HG02852 (cell line): ENCODE measurements around the gene ZMYND19.
"Not testable (repeated sequence)": the region's sequence is repeated elsewhere in the genome, so short reads cannot be mapped to it uniquely, and the experiment has no call there.

Experiments
- ATAC-seq: cut with Tn5 transposase; IDR thresholded peaks from one replicate; pipeline ENCODE4 v1.9.1; 2021; ENCODE audit warnings: mild to moderate bottlenecking, moderate library complexity; ENCODE audit not compliant: unreplicated experiment

Gene ZMYND19

GRCh38 chr9:137614631-137615386 lies 24.5 kb upstream of the ZMYND19 start:
- no peak for ATAC-seq

DNA sequence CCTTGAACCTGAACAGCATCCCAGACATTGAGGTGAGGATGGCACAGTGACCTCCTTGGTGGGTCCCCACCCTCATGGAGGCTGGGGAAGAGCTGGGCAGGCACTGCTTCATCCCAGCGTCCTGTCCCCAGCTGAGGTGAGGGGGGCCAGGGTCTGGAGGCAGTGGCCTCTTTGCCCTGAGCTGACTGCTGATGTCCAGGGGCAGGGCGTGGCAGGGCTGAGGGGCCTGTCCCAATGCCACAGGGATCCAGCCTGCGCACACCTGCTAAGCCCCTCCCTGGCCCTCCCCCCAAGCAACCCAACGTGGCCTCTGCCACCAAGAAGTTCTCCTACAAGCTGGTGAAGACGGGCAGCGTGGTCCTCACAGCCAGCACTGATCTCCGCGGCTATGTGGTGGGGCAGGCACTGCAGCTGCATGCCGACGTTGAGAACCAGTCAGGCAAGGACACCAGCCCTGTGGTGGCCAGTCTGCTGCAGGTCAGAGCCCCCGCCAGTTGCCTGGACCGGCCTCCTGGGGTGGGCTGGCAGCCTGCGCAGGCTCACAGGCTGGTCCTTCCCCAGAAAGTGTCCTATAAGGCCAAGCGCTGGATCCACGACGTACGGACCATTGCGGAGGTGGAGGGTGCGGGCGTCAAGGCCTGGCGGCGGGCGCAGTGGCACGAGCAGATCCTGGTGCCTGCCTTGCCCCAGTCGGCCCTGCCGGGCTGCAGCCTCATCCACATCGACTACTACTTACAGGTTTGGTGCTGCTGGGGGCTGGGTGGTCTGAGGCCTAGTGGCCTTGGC lies 23.6 kb upstream of the ZMYND19 start:
- no peak for ATAC-seq

- no peak for ATAC-seq
Observed at GRCh38 chr9:137613259-137613658, 22.9 kb upstream of the ZMYND19 start.

- no peak for ATAC-seq
Observed at GRCh38 chr9:137612741-137613142, 22.4 kb upstream of the ZMYND19 start.

DNA sequence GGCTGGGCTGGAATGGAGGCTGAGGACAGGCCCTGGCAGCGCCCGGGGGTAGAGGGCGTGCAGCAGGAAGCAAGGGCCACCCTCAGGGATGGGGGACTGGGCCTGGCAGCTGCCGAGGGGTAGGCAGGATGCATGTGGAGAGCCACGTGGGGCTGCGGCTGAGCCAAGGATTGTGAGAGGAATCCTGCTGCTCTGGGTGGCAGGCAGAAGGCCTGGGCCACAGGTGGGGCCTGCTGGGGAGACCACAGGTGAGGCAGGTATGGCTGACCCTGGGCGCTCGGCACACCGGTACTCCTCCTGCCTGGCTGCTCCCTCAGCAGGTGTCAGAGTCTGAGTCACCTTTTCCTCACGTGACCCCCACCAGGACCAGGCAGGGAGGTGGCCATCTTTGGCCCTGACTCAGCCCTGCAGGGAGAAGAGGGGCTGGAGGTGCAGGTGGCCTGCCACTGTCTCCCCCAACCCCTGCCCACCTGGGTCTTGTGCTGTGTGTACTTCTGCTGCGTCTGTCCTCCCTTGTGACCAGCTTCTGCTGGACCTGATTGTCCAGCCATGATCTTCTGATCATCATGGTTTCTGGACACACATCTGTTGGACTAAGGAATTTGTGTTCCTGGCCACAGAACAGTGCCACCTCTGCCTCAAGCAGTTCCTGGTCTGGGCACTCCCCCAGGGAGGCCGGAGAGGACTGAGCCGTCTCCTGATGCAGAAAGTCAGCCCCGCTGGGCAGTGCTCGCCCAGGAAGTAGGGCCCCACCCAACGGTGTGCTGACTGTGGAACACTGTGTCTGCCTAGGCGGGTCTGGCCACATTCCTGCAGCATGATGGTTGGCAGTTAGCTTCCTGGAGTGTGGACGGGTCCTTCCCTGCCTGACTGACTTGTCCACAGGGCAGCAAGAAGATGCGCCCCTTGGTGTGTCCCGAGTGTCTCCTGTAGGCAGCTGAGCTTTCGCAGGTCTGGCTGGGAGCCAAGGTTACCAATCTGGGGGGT lies 21.6 kb upstream of the ZMYND19 start:
- ATAC-seq, result no peak

GRCh38 chr9:137610944-137611343 lies 20.6 kb upstream of the ZMYND19 start:
- ATAC-seq, result no peak

DNA sequence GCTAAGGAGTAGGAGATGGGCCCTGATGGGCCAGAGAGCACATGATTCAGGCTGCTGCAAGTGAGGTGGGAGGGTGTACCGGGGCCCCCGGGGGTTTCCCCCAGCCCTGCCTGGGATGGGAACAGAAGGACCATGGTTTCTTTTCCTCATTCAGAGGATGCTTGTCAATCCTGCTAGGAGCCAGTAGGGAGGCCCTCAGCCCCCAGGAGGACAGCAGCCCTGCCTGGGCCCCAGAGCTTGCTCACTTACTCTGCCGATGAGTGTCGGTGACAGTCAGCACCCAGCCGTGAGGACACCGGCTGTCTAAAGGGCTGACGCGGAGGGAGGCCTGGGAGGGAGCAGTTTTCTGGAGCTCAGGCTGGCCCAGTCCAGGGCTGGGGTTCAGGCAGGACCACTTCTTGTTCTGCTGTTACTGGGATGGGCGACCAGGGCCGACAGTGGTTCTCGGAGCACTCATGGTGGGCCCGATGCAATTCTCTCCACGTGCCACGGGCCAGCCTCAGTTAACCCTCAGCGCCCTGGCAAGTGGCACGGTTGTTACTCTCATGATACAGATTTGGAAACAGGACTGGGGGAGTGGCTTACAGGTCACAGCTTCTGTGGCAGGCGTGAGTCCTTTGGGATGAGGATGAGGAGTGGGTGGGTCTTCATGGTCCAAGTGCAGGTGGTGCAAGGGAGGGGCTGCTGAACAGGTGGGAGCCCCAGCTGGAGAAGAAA lies 17.0 kb upstream of the ZMYND19 start:
- ATAC-seq, result no peak

GRCh38 chr9:137606734-137607138 lies 16.4 kb upstream of the ZMYND19 start:
- no peak for ATAC-seq

GRCh38 chr9:137606005-137606621 lies 15.8 kb upstream of the ZMYND19 start:
- ATAC-seq, result peak; percentile 12

- ATAC-seq, result peak; percentile 70
Observed at GRCh38 chr9:137605121-137606004, 15.1 kb upstream of the ZMYND19 start, which contains the start of gene ARRDC1. TSS of gene ARRDC1 (plus strand) at chr9:137605686. CDS start at chr9:137605718, 32 bp downstream.

DNA sequence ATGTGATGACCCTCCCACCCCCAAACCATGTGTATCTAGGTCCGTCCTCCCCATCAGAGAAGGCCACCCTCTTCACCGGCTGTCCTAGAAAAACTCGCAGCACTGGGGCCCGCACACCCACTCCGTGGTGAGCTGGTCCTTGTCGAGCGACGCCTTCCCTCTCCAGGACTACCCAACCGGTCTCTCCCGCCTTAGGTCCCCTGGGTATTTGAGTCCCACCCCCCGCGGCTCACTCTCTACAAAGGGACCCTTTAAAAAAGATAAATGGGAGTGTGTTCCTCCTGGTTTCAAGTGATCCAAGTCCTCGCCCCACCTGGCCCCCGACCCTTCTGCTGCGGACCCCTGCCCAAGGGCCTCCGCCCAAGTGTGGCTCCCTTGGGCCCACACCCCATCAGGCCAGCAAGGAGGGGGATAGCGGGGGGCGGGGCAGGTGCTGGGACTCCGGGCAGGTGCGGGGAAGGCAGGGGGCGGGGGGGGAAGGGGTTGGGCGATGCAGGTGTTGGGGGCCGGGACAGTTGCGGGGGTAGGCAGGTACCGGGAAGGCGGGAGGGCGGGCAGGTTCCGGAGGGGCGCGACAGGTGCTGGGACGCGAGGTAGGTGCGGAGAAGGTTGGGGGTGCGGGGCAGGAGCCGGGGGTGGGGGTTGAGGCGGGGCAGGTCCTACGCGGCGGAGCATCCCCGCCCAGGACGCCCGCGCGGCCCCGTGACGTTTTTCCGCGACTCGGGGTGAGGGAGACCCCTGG lies 14.2 kb upstream of the ZMYND19 start:
- no peak for ATAC-seq

- no peak for ATAC-seq
Observed at GRCh38 chr9:137603879-137604278, 13.6 kb upstream of the ZMYND19 start.

DNA sequence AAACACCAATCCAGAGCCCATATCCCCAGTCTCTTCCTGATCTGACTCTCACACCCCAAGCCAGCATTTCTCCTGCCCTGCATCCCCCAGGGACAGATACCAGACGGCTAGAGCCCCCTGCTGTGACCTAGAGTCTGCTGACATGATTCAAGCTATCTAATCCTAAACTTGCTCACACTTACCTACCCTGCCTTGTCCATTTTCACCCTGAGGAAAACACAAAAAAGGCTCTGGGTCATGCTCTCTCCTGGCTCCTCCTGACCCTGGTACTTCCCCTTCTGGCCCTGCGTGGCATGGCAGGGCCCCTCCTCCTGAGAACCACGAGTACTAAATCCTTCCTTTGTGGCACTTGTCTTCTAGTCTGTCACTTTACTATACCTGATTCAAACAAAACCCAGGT lies 12.3 kb upstream of the ZMYND19 start:
- no peak for ATAC-seq

DNA sequence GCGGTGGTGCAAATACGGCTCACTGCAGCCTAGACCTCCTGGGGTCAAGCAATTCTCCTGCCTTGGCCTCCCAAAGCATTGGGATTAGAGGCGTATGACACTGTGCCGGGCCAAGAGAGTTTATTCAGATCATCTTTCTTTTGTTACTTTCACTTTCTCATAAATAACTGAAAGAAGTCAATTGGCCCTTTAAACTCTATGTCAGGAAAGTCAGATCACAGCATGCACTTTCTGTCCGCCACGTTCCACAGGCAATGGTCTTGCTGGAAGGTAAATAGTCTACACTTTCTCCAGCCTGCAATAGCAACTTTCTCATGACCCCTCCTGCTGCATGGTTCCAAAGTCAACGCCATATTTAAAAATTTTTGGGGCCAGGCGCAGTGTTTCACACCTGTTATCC lies 8.6 kb upstream of the ZMYND19 start:
- no peak for ATAC-seq

DNA sequence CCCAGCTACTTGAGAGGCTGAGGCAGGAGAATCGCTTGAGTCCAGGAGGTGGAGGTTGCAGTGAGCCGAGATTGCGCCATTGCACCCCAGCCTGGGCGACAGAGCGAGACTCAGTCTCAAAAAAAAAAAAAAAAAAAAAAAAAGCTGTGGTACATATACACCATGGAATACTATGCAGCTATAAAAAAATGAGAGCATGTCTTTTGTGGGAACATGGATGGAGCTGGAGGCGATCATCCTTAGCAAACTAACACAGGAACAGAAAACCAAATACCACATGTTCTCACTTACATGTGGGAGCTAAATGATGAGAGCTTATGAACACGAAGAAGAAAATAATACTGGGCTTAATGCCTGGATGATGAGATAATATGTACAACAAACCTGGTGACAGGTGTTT lies 6.3 kb upstream of the ZMYND19 start:
- ATAC-seq, result not testable (repeated sequence)

- no peak for ATAC-seq
Observed at GRCh38 chr9:137593176-137593575, 2.9 kb upstream of the ZMYND19 start.

DNA sequence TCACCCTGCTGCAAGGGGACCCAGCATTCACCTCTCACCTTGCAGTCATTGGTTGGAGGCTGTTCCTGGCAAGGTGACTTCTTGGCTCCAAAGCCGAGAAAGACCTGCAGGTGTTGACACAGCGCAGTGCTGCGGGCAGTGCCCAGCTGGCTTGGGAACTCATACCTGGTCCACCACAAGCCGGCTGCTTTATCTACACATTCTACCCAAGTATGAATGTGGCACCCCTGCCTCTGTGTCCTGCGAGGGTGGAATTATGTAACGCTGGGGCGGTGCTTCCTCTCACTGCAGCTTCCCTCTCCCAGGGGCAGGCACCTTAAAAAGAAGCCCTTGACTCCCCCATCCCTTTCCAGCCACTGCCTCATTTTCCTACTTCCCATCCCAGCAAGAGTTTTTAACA lies 2.5 kb upstream of the ZMYND19 start:
- ATAC-seq, result no peak

DNA sequence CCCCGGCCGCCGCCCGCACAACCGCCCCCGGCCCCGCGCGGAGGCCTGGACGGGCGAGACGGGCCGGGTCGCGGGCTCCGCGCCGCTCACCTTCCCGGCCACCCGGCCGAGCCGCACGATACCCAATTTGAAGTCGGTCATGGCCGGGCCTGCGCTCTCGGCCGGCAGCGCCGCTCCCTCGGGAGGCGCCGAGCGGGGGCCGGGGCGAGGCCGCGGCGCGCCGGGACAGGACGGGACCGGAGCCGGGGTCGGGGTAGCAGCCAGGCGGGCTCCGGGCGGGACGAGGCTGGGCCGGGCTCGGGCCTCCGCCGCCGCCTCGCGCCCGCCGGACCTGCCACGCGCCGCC lies 216 bp downstream of the ZMYND19 start:
- no peak for ATAC-seq
